Measurements from ENCODE around the gene OXLD1. TPM values are rescaled to one million over a fixed set of nuclear protein-coding genes. Genes with fewer than 3 reads are reported as not detected.
A peak's percentile ranks its signal among the peaks of the same experiment; 100 is the strongest.

OXLD1 gene
- polyA plus RNA-seq, 1 donor from 2014 or later: 77.7 TPM

GRCh38 chr17:81706757-81707624 lies 40.6 kb upstream of the OXLD1 start:
- peaks cover 11 to 19% (median 13%) of the 10 kb centered on the region in 3 donors for H3K4me1 Mint-ChIP-seq
- peaks cover 2% of the 10 kb centered on the region for H3K36me3 Mint-ChIP-seq
- H3K4me3 Mint-ChIP-seq: peak overlapping the region in 2 of 4 donors; percentile 52 to 62
- H3K9me3 Mint-ChIP-seq: no peaks in the 10 kb centered on the region
- peaks cover 4% of the 10 kb centered on the region for H3K27me3 Mint-ChIP-seq
- no peak overlapping the region for H3K27ac Mint-ChIP-seq

GRCh38 chr17:81706232-81706611 lies 39.8 kb upstream of the OXLD1 start:
- H3K36me3 Mint-ChIP-seq: peaks cover 2% of the 10 kb centered on the region

GRCh38 chr17:81705518-81706231 lies 39.3 kb upstream of the OXLD1 start:
- Mint-ChIP-seq H3K4me3 (peak overlapping the region in 3 of 4 donors; percentile 57 to 70 (median 62)), H3K27me3 (peaks cover 1% of the 10 kb centered on the region), H3K9me3 (no peaks in the 10 kb centered on the region), H3K36me3 (peaks cover 2% of the 10 kb centered on the region), H3K27ac (peak overlapping the region in 1 of 3 donors; percentile 45), H3K4me1 (peaks cover 11 to 18% (median 11%) of the 10 kb centered on the region in 3 donors)

More at GRCh38 chr17:81706232-81706611, 39.8 kb upstream of the OXLD1 start:
- peak overlapping the region in 1 of 4 donors; percentile 62 for H3K4me3 Mint-ChIP-seq
- H3K4me1 Mint-ChIP-seq: peaks cover 11 to 21% (median 14%) of the 10 kb centered on the region in 3 donors
- H3K27ac Mint-ChIP-seq: no peak overlapping the region
- H3K9me3 Mint-ChIP-seq: no peaks in the 10 kb centered on the region
- H3K27me3 Mint-ChIP-seq: peaks cover 4% of the 10 kb centered on the region

GRCh38 chr17:81703747-81704654 lies 37.6 kb upstream of the OXLD1 start:
- Mint-ChIP-seq H3K4me1 (peaks cover 9 to 16% (median 11%) of the 10 kb centered on the region in 3 donors), H3K4me3 (peak overlapping the region; percentile 86 to 99 (median 88)), H3K36me3 (peaks cover 2% of the 10 kb centered on the region), H3K9me3 (no peaks in the 10 kb centered on the region), H3K27ac (peak overlapping the region in 1 of 3 donors; percentile 94), H3K27me3 (no peaks in the 10 kb centered on the region)

GRCh38 chr17:81702934-81703746 lies 36.7 kb upstream of the OXLD1 start, which contains the start of gene MRPL12:
Gene MRPL12 (plus strand): TSS chr17:81703367. CDS start chr17:81703502, 135 bp downstream.
- peaks cover 2% of the 10 kb centered on the region for H3K36me3 Mint-ChIP-seq

GRCh38 chr17:81701288-81702071 lies 35.1 kb upstream of the OXLD1 start:
- no peaks in the 10 kb centered on the region for H3K27me3 Mint-ChIP-seq
- H3K36me3 Mint-ChIP-seq: peaks cover 2% of the 10 kb centered on the region
- H3K4me1 Mint-ChIP-seq: peaks cover 9 to 16% (median 11%) of the 10 kb centered on the region in 3 donors
- peak overlapping the region in 2 of 3 donors; percentile 71 to 76 for H3K27ac Mint-ChIP-seq
- H3K9me3 Mint-ChIP-seq: no peaks in the 10 kb centered on the region
- peak overlapping the region; percentile 9 to 86 (median 78) for H3K4me3 Mint-ChIP-seq

More at GRCh38 chr17:81702934-81703746, 36.7 kb upstream of the OXLD1 start, which contains the start of gene MRPL12:
- H3K4me3 Mint-ChIP-seq: peak within 1 kb of the TSS; percentile 86 to 99 (median 95)
- H3K4me1 Mint-ChIP-seq: peaks cover 9 to 16% (median 11%) of the 10 kb centered on the region in 3 donors
- H3K9me3 Mint-ChIP-seq: no peaks in the 10 kb centered on the region
- peak within 1 kb of the TSS; percentile 93 to 96 (median 94) for H3K27ac Mint-ChIP-seq
- no peaks in the 10 kb centered on the region for H3K27me3 Mint-ChIP-seq

- Mint-ChIP-seq H3K27me3 (no peaks in the 10 kb centered on the region), H3K9me3 (no peaks in the 10 kb centered on the region), H3K27ac (peak overlapping the region in 1 of 3 donors; percentile 32), H3K4me3 (peak overlapping the region in 3 of 4 donors; percentile 9 to 47 (median 25)), H3K36me3 (peaks cover under 1% of the 10 kb centered on the region), H3K4me1 (peaks cover 9 to 14% (median 9%) of the 10 kb centered on the region in 3 donors)
Measured at GRCh38 chr17:81700353-81701287, 34.2 kb upstream of the OXLD1 start.

- H3K4me3 Mint-ChIP-seq: no peak overlapping the region
- H3K9me3 Mint-ChIP-seq: no peaks in the 10 kb centered on the region
- peaks cover 0 to 8% (median 1%) of the 10 kb centered on the region in 3 donors for H3K4me1 Mint-ChIP-seq
- H3K36me3 Mint-ChIP-seq: no peaks in the 10 kb centered on the region
- no peak overlapping the region for H3K27ac Mint-ChIP-seq
- H3K27me3 Mint-ChIP-seq: no peaks in the 10 kb centered on the region
Measured at GRCh38 chr17:81697261-81698044, 31.0 kb upstream of the OXLD1 start.

GRCh38 chr17:81696218-81696941 lies 30.0 kb upstream of the OXLD1 start:
- H3K9me3 Mint-ChIP-seq: no peaks in the 10 kb centered on the region
- peaks cover 0 to 1% (median 0%) of the 10 kb centered on the region in 3 donors for H3K4me1 Mint-ChIP-seq
- H3K36me3 Mint-ChIP-seq: no peaks in the 10 kb centered on the region
- no peaks in the 10 kb centered on the region for H3K27me3 Mint-ChIP-seq
- H3K4me3 Mint-ChIP-seq: no peak overlapping the region
- no peak overlapping the region for H3K27ac Mint-ChIP-seq

GRCh38 chr17:81695801-81696200 lies 29.4 kb upstream of the OXLD1 start:
- H3K4me1 Mint-ChIP-seq: no peaks in the 10 kb centered on the region
- no peaks in the 10 kb centered on the region for H3K36me3 Mint-ChIP-seq
- H3K27ac Mint-ChIP-seq: no peak overlapping the region
- no peaks in the 10 kb centered on the region for H3K27me3 Mint-ChIP-seq
- no peak overlapping the region for H3K4me3 Mint-ChIP-seq
- H3K9me3 Mint-ChIP-seq: no peaks in the 10 kb centered on the region

- H3K4me3 Mint-ChIP-seq: no peak overlapping the region
Measured at GRCh38 chr17:81695211-81695610, 28.8 kb upstream of the OXLD1 start.

More at GRCh38 chr17:81695211-81695610, 28.8 kb upstream of the OXLD1 start:
- Mint-ChIP-seq H3K36me3 (no peaks in the 10 kb centered on the region), H3K27me3 (no peaks in the 10 kb centered on the region), H3K27ac (no peak overlapping the region), H3K4me1 (no peaks in the 10 kb centered on the region), H3K9me3 (no peaks in the 10 kb centered on the region)
